SIG-M5 treated with dmso at 0.1 percent for 504 hours (cell line): ENCODE measurements around the gene TRIM58.

Experiments used
- DNase-seq: peaks from one replicate; lab custom pipeline; 2025; ENCODE audit not compliant: unreplicated experiment; lab: John Stamatoyannopoulos, UW

Gene TRIM58

DNA sequence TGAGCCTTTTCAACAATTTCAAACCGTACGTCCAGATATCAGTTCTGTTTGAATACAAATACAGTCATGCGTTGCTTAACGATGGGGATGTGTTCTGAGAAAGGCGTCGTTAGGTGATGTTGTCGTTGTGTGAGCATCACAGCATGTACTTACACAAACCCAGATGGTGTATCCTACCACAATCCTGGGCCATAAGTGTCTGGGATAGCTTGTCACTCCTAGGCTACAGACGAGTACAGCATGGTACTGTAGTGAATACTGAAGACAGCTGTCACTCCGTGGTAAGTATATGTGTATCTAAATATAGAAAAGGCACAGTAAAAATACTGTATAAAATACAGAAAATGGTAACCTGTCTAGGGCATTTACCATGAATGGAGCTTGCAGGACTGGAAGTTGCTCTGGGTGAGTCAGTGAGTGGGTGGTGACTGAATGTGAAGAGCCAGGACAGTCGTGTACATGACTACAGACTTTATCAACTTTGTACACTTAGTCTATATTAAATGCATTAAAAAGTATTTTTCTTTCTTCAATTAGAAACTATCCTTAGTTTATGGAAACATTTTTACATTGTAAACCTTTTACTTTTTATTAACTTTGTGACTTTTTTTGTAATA is 27.9 kb downstream of the TRIM58 start:
- no peak for DNase-seq

DNA sequence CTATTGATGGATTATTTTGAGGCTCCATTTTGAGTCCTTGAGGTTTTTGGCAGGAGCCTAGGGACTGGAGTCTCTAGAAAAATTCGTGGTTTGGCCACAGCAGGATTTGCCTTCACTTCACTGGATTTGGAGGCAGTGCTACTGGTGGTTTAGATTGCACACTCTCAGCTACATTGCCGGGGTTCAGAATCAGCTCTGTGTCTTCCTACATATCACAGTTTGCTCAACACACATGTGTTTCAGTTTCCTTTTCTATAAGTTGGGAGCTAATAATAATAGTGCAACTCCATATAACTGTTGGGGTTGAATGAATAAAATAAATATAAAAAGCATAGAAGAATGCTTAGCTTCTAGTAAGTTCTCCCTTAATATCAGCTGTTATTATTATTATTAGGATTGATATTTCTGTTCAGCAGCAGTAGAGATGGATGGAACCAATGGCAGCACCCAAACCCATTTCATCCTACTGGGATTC is 38.2 kb downstream of the TRIM58 start, which contains the start of gene OR2W3:
Gene OR2W3 (plus strand): TSS at position 425 of the 475 bp plus-strand sequence. CDS start 0 bp downstream, at position 425.
- DNase-seq, result no peak

DNA sequence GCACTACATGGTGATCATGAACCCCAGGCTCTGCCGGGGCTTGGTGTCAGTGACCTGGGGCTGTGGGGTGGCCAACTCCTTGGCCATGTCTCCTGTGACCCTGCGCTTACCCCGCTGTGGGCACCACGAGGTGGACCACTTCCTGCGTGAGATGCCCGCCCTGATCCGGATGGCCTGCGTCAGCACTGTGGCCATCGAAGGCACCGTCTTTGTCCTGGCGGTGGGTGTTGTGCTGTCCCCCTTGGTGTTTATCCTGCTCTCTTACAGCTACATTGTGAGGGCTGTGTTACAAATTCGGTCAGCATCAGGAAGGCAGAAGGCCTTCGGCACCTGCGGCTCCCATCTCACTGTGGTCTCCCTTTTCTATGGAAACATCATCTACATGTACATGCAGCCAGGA is 39.0 kb downstream of the TRIM58 start:
- DNase-seq, result no peak

DNA sequence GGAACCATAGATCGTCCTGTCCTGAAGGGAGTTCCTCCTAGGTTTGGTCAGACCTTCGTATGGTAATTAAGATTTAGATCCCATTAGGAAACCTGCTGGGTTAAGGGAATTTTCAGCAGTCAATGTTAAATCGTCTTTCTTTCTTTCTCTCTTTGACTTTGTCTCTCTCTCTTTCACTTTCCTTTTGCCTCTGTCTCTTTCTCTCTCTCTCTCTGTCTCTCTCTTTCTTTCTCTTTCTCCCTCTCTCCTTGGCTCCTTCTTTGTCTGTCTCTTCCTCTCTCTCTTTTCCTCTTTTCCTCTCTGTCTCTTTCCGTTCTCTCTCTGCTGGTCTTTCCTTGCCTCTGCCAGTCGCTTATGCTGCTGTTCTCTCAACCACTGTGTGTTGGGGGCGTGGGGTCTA is 47.1 kb downstream of the TRIM58 start:
- DNase-seq, result no peak

DNA sequence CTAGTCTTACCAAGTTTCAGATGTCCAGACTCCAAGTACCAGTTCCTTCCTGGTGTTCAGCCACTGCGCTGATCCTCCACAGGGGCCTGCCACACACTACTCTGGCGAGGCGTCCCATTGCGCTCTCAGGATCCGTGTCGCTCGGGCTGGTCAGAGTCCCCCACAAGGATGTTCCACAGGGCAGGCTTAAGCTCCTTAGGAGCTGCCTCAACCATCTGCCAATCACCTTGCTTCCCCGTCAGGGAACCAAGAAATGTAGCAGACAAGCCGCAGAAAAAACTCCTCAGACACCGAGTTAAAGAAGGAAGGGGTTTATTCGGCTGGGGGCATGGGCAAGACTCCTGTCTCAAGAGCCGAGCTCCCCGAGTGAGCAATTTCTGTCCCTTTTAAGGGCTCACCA is 48.2 kb downstream of the TRIM58 start:
- DNase-seq, result no peak

DNA sequence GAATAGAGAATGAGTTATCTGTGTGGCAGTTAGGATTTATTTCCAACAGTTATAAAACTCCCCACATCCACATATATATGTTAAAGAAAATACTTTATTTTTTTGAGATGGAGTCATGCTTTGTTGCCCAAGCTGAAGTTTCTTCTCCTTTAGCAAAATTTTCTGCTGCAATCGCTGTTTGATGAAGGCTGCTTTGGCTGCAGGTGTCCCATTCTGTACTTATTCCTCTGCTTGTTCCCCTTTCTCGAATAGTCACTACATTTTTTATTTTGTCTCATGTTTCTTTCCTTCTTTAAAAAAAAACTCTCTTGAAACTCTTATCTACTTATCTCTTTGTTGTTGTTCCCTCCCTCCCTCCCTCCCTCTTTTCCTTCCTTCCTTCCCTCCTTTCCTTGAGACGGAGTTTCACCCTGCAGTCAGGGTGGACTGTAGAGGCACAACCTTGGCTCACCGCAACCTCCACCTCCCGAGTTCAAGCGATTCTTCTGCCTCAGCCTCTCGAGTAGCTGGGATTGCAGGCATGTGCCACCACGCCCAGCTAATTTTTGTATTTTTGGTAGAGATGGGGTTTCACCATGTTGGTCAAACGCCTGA is 49.0 kb downstream of the TRIM58 start:
- no peak for DNase-seq

DNA sequence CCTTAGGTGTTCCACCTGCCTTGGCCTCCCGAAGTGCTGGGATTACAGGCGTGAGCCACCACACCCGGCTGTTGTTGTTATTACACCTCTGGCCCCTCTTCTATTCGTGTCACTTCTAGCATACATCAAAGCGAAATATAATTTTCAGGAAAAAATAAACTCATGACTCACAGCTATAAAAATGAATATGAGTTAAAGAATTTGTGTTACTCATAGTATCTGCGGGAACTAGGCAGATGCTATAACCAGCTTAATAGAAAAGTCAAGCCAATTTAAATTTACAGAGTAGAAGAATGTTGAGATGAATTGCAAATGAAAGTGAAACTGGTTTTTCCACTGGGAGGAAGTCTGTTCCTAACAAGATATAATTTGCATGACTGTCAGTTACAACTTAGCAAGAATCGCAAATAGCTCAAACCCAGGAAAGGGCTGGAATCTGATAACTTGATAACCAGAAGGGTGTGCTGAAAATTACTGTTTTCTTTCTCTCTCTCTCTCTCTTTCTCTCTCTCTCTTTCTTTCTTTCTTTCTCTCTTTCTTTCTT is 49.6 kb downstream of the TRIM58 start:
- DNase-seq, result peak; percentile 39

DNA sequence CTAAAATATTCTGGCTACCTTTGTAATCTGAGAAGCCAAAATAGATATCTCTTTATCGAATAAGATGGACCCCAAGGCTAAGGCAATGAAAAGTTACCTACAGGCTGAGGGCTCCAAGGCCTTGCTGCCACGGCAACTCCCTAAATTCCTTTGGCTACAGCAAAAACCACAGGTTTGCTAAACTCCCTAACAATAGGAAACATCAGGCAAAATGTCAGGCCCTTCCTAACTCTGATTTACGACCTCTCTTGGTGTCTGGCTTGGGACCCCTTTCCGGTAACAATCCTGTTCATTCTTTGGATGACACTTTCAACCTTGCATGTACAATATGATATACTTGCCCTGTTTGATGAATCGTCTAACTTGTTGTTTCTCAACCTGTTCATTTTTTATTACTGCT is 51.8 kb downstream of the TRIM58 start:
- DNase-seq, result no peak

DNA sequence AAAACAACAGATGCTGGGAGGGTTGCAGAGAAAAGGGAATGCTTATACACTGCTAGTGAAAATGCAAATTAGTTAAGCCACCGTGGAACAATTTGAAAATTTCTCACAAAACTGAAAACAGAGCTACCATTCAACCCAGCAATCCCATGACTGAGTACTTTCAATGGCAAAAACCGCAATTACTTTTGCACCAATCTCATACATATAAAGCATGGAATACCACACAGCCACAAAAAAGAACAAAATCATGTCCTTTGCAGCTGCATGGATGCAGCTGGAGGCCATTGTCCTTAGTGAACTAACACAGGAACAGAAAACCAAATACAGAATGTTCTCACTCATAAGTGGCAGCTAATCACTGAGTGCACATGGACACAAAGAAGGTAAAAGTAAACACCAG is 56.8 kb downstream of the TRIM58 start:
- DNase-seq, result no peak

DNA sequence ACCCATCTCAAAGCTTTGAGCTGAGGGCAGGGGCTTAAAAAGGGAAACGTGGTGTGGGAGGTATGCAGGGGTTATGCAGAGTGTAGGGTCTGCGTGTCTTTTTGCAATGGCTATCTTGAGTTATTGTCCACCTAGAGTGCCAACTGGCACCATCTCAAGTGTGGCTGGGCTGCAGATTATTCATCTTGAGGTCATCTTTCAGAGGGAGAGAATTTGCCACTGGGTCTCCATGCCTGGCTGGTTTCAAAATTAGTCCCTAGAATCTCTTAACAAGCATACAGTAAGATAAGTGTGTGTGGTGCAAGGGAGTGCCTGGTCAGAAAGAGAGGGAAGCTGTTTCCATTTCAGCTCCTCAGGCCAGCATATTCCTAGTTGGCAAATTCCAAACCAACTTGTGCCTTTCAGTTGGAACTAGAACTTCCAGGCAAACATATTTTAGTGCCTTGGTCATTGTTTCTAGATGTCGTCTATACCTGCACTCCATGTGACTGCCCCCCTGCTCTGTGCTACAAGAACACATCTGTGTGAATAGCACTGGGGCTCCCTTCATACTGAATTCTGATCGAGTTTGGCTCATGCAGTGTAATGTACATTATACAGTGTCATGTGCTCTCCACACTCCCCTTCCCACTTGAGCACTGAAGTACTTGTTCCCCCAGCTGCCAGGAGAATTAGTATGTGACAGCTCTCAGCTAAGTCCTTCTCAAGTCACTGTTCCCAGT is 58.1 kb downstream of the TRIM58 start:
- no peak for DNase-seq

DNA sequence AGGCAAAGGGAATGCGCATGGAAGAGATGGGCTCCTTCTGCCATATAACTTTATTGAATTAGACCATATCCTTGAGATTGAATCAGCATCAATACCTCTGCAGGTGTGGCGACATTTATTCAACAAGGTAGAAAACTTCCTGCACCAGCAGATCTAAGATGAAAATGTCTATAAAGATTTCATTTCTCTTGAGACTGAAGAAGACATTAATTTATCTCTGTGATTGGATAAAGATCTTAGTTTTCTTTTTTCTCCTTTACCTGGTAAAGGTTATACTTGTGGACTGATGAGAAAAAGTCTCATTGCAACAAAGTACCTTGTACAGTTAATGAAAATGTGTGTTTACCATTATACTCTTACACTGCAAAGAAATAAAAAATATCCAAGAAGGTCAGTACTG is 63.0 kb downstream of the TRIM58 start, which contains the start of gene OR2T8:
Gene OR2T8 (plus strand): TSS at position 301 of the 400 bp plus-strand sequence. CDS start 766 bp downstream, outside the sequence.
- DNase-seq, result no peak

DNA sequence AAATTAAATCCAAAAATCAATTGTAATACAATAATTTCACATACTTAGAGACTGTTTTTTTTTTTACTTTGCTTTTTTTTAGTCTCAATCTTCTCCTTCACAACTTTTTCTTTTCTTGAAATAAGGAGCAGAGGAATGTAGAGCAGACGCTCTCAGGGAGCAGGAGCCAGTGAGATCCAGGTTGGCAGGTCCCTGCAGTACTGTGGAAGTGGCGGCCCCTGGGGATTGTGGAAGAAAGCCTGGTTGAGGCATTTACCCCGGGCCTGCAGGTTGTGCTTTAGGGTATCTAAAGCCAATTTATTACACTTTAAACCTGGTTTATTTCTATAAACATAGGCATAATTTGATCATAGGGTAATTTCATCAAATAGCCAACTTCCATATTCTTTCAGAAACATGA is 67.0 kb downstream of the TRIM58 start:
- no peak for DNase-seq

DNA sequence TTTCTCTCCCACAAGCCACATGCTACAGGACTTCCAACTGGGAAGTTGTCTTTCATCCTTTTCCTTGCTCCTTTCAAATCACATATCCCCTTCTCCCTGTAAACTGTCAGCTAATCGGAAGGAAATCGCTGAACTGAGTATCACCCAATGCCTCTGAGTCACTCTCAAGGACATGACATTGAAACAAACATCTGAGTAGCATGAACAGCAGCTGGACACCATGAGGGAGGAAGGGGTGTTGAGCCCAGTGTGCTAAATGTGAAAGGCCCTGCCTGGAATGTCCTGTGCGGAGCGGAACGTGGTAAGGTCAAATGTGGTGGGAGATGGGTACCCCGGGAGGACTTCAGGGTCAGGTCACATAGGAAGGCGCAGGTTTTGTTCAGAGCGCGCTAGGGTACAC is 67.9 kb downstream of the TRIM58 start, which contains the start of gene OR2AJ1:
Gene OR2AJ1 (plus strand): TSS at position 22 of the 400 bp plus-strand sequence. CDS start 8,880 bp downstream, outside the sequence.
- no peak for DNase-seq
